Suppressor macrophage treated with lipopolysaccharide for 1 hour (primary cell): ENCODE results near the gene RPL6.
"Not testable (repeated sequence)": the region's sequence is repeated elsewhere in the genome, so short reads cannot be mapped to it uniquely, and the experiment has no call there.

Source experiments
- DNase-seq, 3 donors: peaks; one replicate each; pipeline ENCODE4 v3.0.0-alpha.2; 2020 to 2022

The RPL6 gene

DNA sequence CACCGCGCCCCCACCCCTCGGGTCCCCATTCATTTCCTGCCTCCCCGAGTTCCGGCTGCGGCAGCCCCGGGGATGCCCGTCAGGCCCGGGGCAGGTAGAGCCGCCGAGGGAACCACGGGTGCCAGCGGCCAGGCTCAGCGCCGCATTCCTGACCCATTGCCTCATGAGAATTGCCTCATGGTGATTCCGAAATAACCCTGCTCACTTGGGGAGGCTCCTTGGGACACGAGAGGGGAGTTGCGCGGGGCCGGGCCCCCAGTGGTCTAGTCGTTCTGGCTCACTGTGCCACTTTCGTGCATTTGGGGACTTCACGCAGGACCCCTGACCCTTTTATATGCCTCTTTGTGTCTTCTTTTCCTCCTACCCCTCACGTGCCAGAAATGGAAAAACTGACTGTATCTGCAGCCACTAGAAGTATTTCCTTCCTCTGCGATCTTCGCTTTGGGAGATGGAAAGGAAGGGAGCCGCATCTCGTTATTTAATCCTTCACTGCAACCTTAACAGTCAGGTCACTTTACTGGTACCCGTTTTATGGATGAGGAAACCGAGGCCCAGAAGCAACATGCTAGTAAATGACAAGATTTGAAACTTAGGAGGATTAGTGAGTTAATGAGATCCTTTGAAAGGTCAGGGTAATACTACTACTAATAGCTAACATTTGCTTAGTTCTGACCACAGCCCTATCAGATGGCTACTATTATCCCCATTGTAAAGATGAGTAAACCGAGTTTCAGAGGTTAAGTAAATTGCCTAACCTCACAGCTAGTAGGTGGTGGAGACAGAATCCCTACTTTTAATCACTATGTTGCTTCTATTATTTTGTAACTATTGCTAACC, 10.1 kb upstream of the RPL6 start:
- DNase-seq = peak; percentile 68 to 78 (median 71)

GRCh38 chr12:112418608-112419296, 9.3 kb upstream of the RPL6 start, which contains the start of gene PTPN11:
Gene PTPN11, plus strand, starts transcription at chr12:112418947. Its CDS starts 165 bp downstream, at chr12:112419112.
- DNase-seq = peak; percentile 86 to 96 (median 92)

DNA sequence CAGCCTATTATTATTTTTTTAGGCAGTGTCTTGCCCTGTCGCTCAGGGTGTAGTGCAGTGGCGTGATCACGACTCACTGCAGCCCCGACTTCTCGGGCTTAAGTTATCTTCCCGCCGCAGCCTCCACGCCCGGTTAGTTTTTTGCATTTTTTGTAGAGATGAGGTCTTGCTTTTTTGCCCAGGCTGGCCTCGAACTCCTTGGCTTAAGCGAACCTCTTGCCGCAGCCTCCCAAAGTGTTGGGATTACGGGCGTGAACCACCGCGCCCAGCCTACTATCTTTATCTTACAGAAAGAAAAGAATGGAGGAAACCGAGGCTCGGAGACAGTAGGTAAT, 8.8 kb upstream of the RPL6 start:
- DNase-seq = no peak

DNA sequence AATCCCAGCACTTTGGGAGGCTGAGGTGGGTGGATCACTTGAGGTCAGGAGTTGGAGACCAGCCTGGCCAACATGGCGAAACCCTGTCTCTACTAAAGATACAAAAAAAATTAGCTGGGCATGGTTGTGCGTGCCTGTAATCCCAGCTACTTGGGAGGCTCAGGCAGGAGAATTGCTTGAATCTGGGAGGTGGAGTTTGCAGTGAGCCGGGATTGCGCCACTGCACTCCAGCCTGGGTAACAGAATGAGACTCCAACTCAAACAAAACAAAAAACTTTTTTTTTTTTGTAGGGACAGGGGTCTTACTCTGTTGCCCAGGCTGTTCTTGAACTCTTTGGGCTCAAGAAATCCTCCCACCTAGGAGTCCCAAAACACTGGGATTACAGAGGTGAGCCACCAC, 6.1 kb upstream of the RPL6 start:
- not testable (repeated sequence) for DNase-seq

DNA sequence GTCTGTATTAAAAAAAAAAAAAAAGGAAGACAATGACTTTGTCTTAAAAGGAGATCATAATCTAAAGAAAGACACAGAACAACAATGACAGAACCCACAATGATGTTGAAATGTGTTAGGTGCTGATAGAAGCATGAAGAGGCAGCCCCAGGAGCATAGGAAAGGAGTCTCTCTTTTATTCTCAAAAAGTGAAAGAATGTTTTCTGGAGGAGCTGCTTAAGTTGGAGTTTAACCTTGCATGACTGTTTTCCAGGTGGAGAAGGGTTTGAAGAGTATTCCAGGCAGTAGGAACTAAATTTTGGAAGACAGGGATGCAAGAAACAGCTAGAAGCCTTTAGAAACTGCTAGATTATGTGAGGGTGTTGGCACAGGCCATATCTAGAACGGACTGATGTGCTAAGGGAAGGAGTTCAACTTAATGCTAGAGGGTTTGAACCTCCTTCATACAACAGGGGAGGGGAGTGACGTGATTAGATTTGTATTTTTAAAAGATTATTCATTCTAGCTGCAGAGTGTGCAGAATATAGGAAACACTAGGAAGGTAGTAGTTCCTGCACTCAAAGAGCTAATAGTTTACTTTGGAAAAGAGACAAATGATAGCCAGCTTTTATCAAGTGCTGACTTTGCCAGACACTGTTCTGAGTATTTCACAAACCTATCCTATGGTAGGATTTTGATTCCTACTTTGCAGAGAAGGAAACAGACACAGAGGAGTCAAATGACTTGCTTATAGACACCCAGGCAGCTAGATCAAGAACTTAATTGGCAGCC, 4.6 kb upstream of the RPL6 start:
- DNase-seq = no peak

DNA sequence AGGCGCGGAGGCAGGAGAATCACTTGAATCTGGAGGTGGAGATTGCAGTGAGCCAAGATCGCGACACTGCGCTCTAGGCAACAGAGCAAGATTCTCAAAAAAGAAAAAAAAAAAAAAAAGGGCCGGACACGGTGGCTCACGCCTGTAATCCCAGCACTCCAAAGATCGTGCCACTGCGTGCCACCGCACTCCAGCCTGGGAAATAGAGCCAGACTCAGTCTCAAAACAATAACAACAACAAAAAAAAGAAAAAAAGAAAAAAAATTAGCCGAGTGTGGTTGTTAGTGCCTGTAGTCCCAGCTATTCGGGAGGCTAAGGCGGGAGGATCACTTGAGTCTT, 470 bp upstream of the RPL6 start:
- DNase-seq = no peak

DNA sequence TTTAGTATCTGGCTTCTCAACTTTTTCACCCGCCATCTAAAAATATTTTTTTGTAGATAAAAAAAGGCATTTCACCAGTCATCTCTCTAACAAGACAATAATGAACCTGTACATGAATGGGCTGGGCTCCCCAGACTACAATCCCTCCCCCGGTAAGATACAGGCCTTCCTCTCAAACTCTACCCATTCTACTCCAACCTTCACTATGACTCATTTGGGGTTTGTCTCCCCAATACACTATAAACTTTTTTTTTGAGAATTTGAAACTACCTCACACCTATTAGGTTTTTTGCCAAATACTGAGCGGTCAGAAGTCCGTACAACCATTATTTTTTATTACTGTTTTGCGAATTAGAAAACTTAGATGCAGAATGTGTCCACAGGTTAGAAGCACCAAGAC, 784 bp downstream of the RPL6 start:
- DNase-seq = no peak

- DNase-seq = not testable (repeated sequence)
Observed at GRCh38 chr12:112407683-112408082, 1.7 kb downstream of the RPL6 start.

- no peak for DNase-seq
Observed at GRCh38 chr12:112406519-112407488, 2.6 kb downstream of the RPL6 start.

DNA sequence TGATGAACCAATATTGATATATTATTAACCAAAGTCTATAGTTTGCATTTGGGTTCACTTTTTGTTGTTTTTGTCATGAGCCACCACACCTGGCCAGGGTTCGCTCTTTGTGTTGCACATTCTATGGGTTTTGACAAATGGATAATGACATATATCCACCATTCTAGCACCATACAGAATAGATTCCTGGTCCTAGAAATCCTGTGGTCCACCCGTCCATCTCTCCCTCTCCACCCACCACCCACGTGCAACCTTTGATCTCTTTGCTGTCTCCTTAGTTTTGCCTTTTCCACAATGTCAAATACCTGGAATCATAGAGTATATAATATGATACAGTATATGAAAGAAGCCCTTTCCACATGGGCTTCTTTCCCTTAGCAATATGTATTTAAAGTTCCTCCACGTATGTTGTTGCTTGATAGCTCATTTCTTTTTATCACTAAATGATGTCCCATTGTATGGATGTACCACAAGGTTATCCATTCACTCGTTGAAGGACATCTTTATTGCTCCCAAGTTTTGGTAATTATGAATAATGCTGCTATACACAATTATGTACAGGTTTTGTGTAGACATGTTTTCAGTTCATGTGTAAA, 7.4 kb downstream of the RPL6 start:
- DNase-seq = no peak

GRCh38 chr12:112401054-112401453, 8.4 kb downstream of the RPL6 start:
- no peak for DNase-seq

DNA sequence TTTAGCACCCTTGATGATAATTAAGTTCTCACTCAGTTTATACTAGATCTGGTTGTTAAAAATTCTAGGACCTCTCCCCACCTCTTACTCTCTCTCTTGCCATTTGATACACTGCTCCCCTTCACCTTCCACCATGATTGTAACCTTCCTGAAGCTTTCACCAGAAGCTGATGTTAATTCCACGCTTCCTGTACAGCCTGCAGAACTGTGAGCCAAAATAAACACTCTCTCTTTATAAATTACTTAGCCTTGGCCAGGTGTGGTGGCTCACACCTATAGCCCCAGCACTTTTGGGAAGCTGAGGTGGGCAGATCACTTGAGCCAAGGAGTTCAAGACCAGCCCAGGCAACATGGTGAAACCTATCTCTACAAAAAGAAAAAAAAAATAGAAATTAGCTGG, 16.1 kb downstream of the RPL6 start:
- no peak for DNase-seq

DNA sequence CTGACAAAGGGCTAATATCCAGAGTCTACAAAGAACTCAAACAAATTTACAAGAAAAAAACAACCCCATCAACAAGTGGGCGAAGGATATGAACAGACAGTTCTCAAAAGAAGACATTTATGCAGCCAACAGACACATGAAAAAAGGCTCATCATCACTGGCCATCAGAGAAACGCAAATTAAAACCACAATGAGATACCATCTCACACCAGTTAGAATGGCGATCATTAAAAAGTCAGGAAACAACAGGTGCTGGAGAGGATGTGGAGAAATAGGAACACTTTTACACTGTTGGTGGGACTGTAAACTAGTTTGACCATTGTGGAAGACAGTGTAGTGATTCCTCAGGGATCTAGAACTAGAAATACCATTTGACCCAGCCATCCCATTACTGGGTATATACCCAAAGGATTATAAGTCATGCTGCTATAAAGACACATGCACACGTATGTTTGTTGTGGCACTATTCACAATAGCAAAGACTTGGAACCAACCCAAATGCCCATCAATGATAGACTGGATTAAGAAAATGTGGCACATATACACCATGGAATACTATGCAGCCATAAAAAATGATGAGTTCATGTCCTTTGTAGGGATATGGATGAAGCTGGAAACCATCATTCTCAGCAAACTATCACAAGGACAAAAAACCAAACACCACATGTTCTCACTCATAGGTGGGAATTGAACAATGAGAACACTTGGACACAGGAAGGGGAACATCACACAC, 19.3 kb downstream of the RPL6 start:
- not testable (repeated sequence) for DNase-seq

- no peak for DNase-seq
Observed at GRCh38 chr12:112389228-112389627, 20.2 kb downstream of the RPL6 start.

- peak; percentile 30 to 43 (median 38) for DNase-seq
Observed at GRCh38 chr12:112386726-112387125, 22.7 kb downstream of the RPL6 start.

DNA sequence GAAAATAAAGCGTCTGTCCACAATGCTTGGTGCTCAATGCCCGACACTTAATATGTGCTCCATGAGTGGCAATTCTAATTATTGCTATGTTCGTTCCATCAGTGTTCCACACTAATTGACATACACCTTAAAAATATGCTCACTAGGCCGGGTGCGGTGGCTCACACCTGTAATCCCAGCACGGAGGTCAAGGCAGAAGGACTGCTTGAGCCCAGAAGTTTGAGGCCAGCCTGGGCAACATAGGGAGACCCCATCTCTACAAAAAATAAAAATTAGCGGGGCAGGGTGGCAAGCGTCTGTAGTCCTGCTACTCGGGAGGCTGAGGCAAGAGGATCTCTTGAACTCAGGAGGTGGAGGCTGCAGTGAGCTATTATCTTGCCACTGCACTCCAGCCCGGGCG, 26.5 kb downstream of the RPL6 start:
- no peak for DNase-seq

DNA sequence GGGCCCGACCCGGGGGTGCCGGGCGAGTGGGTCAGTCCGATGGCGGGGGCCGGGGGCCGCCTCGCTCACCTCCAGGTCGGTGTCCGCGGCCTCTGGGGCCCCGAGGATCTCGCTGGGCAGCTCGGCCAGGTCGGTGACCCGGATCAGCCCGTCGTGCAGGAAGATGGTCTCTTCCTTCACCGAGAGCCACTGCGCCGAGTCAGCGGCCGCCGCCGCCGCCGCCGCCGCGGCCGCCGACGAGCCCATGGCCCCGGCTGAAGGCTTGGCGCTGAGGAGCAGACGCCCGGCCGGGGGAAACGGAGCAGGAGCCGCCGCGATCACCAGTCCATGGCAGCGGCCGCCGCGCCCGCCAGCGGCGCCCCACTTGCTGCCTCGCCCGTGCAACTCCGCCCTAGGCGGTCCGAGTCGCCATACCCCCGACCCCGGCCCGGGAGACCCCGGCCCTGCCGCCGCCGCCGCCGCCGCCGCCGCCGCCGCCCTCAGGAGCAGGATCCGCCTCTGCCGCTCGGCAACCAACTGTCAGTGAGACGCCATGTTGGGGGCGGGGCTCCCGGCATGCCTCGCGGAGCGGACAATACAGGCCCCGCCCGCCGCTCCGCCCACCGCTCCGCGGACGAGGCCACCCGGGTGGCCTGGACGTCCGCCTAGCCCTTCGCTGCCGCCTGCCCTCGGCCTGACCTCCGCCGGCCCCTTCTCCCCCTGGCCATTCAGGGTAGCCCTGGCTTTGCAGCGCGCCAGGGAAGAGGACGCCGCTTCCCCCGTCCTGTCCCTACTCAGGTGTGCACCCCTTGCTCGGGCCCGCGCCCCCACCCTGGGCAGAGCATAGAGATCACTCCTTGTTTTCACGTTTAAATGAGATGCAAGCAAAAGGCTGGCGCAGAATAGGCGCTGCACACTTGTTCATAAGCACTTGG, 27.3 kb downstream of the RPL6 start, which contains the start of gene HECTD4:
HECTD4 (minus strand) TSS at position 549 of the 914 bp plus-strand sequence; CDS start at position 246, 303 bp downstream.
- peak; percentile 96 to 99 (median 97) for DNase-seq

DNA sequence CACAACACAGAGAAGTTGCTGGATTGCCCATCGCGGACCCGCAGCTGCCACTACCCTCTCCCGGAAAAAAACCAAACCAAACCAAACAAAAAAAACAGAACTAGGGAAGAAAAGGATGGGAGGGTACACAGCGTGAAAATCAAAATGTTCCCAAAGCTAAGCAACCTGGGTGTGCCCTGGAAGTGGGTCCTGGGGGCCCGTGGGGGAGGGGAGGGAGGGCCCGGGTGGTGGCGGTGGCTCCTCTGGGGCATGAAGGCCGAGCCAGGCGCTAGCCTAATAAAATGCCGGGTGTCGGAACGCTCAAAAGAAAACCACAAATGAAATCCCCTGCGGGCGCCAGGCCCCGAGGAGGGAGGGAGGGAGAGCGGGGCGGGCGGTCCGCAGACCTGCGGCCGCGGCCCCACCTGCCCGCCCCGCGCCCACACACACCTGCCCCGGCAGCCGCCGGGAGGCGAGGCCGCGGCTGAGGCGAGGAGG, 28.0 kb downstream of the RPL6 start:
- peak; percentile 16 to 47 (median 23) for DNase-seq

DNA sequence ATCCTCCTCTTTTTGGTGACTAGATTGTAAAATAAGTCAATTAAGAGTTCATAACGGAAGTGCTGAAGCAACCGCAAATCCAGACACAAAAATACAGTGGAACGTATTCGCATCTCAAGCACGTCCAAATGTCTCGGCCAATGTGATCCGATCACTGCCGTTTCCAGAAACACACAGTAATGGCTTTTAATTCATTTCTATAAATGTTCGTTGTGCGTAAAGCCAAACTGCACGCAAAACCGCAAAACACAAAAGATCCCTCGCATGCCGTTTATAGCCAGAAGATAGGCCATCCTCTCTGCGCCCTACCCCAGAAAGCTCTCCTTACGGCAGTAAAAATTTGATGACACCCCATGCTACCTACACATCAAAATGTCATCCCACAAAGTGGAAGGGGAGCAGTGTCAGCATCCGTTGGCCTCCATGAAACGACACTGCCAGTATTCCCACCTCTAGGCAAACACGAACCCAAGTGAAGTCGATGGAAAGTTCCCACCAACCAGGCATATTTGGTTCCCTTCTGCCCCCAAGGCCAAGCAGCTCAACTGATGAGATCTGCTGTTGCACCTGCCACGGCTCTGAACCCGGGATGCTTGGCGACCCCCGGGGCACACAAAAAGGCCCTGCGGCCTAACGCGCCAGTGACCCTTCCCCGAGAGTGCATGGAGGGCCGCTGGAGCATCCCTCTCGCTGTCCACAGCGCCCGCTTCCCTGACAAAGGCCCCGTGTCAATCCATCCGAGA, 28.6 kb downstream of the RPL6 start:
- DNase-seq = no peak
